HG03135 (cell line): ENCODE measurements around the gene ARHGEF12.
A peak's percentile ranks its signal among the peaks of the same experiment; 100 is the strongest.

Experiments used
- ATAC-seq: cut with Tn5 transposase; IDR thresholded peaks from one replicate; pipeline ENCODE4 v1.9.1; 2021; ENCODE audit warnings: mild to moderate bottlenecking, moderate library complexity; ENCODE audit not compliant: unreplicated experiment

Gene ARHGEF12

GRCh38 chr11:120317689-120318480 is 18.3 kb upstream of the ARHGEF12 start:
- no peak for ATAC-seq

- no peak for ATAC-seq
Observed at GRCh38 chr11:120318906-120319305, 17.3 kb upstream of the ARHGEF12 start.

DNA sequence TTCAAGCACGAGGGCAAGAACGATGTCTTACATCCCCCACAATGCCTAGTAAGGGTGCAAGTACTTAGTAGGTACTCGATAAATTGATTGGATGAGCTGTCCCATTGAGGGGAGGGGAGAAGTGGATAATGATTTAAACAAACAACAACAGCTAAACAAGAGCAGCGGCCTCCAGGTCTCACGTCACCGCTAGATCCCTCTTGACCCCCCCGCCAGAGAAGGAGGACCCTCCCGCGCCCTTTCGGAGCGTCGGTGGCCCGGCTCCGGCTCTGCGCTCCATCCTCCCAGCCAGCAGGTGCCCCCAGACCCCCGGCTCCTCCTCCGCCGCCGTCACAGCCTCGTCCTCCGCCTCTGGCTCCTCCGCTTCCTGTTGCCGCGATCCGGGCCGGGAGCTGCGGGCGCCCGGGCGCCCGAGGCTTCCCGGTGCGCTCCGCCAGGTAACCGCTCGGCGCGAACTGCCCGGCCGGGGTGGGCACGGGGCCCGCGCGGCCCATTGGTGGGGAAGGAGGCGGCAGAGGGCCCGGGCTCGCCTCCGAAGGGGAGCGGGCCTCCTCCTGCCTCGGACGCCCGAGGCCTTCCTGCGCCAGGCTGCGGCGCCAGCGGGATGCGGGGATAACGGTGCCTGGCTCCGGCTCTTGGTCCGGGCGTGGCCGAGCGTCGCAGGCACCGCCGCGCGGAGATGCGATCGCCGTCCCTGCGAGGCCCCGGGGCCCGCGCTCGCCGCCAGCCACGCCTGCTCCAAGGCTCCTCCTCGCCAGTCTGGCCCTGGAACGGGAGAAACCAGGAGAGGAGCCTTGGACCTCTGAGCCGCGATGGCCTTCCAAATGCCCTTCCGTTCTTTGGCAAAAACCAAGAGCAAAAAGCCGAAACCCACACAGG is 11.0 kb upstream of the ARHGEF12 start, which contains the start of gene TLCD5:
Gene TLCD5 (plus strand): TSS at position 368 of the 879 bp plus-strand sequence. CDS start 2,143 bp downstream, outside the sequence.
- no peak for ATAC-seq

GRCh38 chr11:120326228-120326627 is 10.0 kb upstream of the ARHGEF12 start:
- no peak for ATAC-seq

DNA sequence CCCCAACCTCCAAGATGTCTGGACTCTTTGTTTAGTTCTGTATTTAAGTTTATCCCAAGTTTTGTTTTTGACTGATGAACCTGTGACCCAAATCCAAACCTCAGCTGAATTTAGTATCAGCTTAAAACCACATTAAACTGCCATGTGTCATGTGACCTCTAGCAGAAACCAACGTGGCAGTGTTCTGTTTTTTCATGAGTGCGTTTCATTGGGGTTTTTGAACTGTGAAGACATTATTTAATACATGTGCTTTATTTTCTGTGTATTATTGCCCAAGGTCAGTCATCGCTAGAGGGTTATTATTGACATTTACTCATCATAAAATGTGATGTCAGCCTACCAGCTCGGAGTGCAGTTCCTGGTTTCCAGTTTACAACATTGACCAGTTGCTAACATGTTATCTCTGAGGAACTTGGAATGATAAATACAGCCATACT is 9.3 kb upstream of the ARHGEF12 start:
- no peak for ATAC-seq

DNA sequence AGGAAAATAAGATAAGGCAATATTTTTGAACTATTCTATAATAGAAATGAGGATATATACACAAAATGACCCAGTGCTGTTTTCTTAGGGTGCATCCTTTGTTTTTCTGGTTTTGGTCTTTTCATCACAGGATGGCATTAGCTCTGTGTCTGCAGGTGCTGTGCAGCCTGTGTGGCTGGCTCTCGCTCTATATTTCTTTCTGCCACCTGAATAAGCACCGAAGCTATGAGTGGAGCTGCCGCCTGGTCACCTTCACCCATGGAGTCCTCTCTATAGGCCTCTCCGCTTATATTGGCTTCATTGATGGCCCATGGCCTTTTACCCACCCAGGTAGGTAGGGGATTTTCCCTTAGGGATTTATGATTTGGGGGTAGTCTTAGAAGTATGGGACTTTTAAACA is 8.9 kb upstream of the ARHGEF12 start:
- ATAC-seq, result no peak

DNA sequence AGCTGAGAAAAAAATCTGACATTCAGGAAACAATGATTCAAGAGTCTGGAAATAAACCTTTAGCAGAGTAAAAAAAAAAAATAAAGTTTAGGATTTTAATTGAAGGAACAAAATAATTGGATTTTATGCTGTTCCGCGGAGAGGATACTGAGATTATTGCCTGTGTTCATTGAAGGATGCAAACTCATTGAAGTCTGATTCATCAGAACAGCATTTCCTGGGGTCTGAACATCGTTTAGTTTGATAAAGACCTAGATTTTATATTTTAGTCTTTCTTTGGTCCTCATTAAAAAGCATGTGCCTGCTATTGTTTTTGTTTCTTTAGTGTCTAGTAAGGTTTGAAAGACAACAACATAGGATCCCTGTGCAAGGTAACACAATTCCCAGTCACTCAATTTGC is 6.7 kb upstream of the ARHGEF12 start:
- ATAC-seq, result no peak

GRCh38 chr11:120330045-120330444 is 6.2 kb upstream of the ARHGEF12 start:
- ATAC-seq, result no peak

GRCh38 chr11:120331301-120331996 is 4.8 kb upstream of the ARHGEF12 start:
- ATAC-seq, result no peak

GRCh38 chr11:120332822-120333716 is 3.1 kb upstream of the ARHGEF12 start:
- ATAC-seq, result no peak

DNA sequence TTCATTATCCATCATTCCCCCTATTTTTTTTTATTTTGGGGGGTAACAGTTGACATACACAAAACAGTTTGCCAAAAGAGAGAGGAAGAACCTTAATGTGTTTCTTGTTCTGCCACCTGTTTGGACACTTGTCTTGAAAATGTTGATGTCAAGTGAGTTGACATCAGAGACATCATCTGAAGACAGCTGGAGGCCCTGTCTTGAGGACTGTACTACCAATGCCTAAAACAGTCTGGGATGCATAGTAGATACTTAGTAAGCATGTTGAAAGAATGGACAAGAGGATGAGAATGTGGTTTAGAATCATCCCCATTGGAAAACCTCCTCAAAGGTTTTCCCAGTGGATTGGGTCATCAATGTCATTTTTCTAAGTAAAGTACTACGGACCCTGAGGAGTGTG is 2.4 kb upstream of the ARHGEF12 start:
- ATAC-seq, result no peak

GRCh38 chr11:120334332-120334731 is 1.9 kb upstream of the ARHGEF12 start:
- ATAC-seq, result no peak

DNA sequence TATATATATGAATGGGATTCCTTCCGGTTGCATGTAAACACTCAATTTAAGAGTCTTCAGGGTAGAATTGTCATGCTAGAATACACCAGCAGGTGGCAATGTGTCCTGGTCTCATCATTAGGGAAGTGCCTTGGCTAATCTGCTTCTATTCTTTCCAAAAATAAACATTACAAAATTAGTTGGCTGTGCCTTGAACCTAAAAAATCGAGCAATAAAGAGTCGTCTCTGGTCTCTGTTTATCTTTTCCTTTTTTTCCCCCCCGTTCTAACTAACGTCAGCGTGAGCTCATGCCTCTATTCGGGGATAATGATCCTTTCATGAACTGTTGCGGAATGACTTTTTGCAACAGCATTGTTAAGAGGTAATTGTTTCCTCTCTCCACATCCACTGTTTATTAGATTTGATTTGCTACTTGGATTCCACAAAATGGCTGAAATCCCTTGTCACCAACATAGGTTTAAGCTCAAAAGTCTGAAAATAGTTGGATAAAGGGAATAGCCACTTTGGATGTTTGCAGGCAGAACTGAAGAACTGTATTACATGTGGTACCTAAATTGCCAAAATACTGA is 1.2 kb upstream of the ARHGEF12 start:
- ATAC-seq, result no peak

- peak; percentile 24 for ATAC-seq
Observed at GRCh38 chr11:120335556-120335907, 681 bp upstream of the ARHGEF12 start.

DNA sequence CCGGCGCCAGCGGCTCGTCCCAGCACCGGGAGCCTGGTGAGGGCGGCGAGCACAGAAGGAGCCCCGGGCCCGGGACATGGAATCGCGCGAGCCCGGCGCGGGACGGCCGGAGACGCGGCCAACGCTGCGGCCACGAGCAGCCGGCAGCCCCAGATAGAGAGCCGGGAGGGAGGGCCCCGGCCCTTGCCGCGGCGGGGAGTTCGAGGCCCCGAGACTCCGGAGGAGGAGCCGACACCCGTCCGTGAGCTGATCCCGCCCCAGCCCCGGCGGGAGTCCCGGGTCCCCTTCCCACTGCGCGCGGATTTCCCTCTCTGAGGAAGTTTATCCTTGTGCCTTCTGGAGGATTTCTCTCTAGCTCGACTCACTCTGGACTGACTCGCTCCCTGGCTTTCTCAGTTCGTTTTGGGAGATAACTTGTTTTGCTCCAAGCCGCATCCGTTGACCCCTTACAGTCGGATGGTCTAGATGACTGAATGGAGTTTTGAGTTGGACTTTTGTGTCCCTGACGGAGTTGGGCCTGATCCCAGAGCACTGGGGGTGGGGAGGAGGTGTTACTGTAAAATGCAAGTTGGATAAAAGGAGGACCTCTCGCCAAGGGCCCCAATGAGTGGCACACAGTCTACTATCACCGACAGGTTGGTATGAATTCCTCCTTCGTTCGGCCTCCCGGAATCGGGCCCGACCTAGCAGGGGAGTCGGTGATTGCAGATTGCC is 585 bp downstream of the ARHGEF12 start:
- peak; percentile 37 for ATAC-seq

DNA sequence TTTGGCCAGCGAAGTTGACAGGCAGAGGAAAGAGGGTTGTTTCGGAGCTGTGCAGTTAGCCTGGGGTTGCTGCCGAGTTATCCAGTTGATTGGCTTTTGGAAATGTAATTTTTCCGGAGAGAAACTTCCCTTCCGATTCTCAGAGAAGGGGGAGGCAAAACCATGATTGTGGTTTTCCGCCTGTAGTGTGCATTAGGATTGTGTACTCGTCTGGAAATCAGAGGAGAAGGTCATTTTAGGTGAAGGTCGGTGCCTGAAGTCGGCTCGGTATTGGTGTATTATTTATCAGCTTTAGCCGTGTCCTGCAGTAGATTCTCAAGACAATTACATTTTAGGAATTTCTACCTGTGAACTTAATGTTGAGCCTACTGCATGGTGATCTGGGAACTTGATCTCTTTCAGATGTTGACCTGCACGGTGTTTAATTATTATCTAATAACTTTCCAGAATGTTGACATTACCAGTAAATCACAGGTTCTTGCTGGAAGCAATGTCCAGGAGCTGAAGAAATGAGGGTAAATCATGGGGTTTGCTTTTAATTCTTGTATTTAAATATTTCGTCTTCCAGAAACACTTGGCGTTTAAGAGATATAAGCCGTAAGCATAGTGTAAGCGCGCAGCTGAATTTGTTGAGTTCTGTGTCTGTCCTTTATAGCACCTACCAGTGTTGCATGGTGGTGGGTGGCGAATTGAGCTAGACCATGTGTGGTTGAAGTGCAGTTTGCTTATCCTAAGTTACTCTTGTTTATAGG is 1.3 kb downstream of the ARHGEF12 start:
- no peak for ATAC-seq

DNA sequence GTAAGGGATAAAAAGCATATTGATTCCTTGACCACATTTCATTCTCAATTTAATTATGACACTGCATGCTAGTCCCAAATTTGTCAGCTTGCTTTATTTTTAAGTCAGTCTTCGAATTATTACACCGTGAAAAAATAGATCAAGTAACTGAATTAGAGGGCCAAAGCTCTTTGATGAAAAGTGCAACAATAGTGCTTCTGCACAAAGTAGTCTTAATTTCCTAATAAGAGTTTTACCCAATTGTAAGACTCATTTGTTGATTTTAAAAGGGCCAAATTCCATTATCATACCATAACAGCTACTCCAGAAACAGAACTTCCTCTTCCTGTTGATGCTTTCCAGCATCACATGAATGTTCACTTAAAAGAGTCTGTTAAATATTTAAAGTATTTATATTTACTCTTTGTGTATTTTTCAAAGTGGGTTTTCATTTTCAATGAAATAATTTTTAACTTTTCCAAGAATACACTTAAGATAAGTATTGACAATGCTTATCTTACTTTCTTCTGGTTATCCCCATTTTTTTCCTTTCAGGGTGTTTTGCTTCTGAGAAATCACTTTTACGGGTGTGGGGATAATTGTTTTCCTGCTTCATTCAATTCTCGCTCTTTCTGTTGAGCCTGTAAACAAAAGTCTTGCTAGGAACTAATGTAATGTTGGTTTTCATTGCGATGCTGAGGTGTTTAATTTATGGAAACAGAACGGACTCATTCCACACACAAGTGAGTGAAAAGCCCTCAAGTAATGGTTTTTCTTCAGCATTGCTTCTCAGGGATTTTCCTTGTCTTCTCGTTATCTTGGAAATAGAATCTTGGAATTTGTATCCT is 2.1 kb downstream of the ARHGEF12 start:
- no peak for ATAC-seq

DNA sequence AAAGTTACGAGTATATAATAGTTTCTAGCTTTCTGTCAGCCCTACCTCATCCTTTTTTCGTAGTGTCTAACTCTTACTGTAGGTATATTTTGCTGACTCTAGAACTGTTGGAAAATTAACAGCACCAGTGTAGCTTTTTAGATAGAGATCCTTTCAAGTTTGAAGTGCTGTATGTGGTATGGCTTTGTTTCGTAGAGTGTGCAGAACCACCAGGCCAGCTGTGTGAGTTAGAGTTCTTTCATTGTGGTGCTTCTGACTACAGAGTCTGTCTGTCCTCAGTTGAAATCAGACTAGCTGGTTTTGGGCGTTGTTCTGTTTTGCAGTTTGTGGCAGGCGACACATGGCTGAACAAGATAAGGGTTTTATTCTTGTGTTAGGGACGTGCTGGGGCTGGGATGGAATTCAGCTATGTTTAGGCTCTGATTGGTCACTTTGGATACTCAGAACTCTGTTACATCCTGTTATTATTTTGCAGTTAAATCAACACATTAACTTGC is 3.2 kb downstream of the ARHGEF12 start:
- ATAC-seq, result no peak
